ENCODE measurements around the gene HSD11B1. TPM values are rescaled to one million over a fixed set of nuclear protein-coding genes. Genes with fewer than 3 reads are reported as not detected.

Gene HSD11B1
- total RNA-seq, 1 donor from 2014 or later = not detected

DNA sequence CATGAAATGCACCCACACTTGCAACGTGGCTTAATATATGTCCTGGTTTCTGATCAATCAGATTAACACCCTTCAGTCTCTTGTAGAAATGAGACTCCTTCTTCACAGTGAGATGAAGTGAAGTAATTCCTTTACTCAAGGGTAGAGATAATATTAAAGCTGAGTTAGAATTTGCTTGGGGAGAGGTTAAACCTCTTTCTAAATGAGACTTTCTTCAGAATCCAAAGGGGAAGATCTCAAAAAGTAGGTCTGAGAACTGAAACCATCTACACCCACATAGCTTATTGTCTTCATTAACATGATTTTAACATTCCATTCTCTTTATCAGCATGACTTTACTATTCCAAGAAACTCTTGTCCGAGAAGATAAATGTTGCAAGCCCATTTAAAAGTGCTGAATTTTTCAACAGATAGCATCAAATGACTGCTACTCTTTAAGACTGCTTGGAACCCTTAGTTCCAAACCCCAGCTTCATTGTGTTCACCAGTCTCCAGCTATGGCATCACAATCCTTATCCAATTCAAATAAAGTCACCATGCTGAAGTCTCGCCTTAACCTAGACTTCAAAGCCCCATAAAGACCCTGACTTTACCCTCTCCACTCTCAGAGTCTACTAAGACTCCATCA lies 32.0 kb downstream of the HSD11B1 start:
- Mint-ChIP-seq H3K36me3 (ENCODE audit: unreplicated experiment) (no peaks in the 10 kb centered on the region), H3K27me3 (ENCODE audit: unreplicated experiment) (no peaks in the 10 kb centered on the region), H3K4me3 (ENCODE audit: unreplicated experiment) (no peak overlapping the region), H3K9me3 (ENCODE audit: unreplicated experiment) (no peaks in the 10 kb centered on the region), H3K27ac (ENCODE audit: unreplicated experiment) (no peak overlapping the region), H3K4me1 (ENCODE audit: low read depth, unreplicated experiment) (no peaks in the 10 kb centered on the region)
- no peak for DNase-seq
- TF ChIP-seq, protein P1, sequence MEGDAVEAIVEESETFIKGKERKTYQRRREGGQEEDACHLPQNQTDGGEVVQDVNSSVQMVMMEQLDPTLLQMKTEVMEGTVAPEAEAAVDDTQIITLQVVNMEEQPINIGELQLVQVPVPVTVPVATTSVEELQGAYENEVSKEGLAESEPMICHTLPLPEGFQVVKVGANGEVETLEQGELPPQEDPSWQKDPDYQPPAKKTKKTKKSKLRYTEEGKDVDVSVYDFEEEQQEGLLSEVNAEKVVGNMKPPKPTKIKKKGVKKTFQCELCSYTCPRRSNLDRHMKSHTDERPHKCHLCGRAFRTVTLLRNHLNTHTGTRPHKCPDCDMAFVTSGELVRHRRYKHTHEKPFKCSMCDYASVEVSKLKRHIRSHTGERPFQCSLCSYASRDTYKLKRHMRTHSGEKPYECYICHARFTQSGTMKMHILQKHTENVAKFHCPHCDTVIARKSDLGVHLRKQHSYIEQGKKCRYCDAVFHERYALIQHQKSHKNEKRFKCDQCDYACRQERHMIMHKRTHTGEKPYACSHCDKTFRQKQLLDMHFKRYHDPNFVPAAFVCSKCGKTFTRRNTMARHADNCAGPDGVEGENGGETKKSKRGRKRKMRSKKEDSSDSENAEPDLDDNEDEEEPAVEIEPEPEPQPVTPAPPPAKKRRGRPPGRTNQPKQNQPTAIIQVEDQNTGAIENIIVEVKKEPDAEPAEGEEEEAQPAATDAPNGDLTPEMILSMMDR (IDR thresholded peaks at IDR 0.05; ENCODE audit: partially characterized antibody, unreplicated experiment) = no peak

DNA sequence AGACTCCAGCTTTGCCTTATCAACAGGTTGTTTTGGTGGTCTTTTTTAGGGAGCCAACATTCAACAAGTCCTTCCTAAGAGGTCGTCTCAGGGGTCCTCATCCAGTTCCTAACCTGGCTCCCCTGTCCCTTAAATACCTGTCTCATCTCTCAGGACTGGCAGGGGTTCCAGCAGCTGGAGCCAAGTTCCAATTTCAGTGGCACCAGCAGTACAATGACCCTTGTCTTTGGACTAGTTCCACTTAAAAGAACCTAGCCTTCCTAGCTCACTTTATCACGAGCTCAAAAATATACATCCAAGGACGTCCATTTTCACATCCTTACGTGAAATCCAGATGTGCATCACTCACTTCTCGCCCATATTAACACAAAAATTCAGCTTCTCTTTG lies 32.5 kb downstream of the HSD11B1 start:
- TF ChIP-seq, protein P1 (IDR thresholded peaks at IDR 0.05; ENCODE audit: partially characterized antibody, unreplicated experiment) = no peak
- Mint-ChIP-seq H3K27ac (ENCODE audit: unreplicated experiment) (no peak overlapping the region), H3K4me1 (ENCODE audit: low read depth, unreplicated experiment) (no peaks in the 10 kb centered on the region), H3K4me3 (ENCODE audit: unreplicated experiment) (no peak overlapping the region), H3K27me3 (ENCODE audit: unreplicated experiment) (no peaks in the 10 kb centered on the region), H3K9me3 (ENCODE audit: unreplicated experiment) (no peaks in the 10 kb centered on the region), H3K36me3 (ENCODE audit: unreplicated experiment) (no peaks in the 10 kb centered on the region)
- no peak for DNase-seq

DNA sequence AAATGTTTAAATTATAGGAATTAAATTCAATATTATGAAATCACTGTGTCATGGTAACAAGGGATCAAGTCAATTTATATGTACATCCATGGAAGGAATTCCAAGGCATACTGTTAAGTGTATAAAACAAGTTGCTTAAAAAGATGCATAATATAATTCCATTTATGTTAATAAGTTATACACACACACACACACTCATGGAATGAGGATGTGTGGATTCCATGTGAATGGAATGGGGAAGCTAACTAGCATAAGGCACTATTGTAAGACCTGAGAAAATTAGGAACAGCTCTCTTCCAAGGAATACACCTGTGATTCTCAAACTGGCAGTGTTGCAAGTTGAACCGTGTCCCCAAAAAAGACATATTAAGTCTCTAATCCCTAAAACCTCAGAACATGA lies 33.6 kb downstream of the HSD11B1 start:
- Mint-ChIP-seq H3K9me3 (ENCODE audit: unreplicated experiment) (no peaks in the 10 kb centered on the region), H3K4me3 (ENCODE audit: unreplicated experiment) (no peak overlapping the region), H3K36me3 (ENCODE audit: unreplicated experiment) (no peaks in the 10 kb centered on the region), H3K27me3 (ENCODE audit: unreplicated experiment) (no peaks in the 10 kb centered on the region), H3K4me1 (ENCODE audit: low read depth, unreplicated experiment) (peaks cover 7% of the 10 kb centered on the region), H3K27ac (ENCODE audit: unreplicated experiment) (no peak overlapping the region)
- DNase-seq = no peak
- TF ChIP-seq, protein P1 (IDR thresholded peaks at IDR 0.05; ENCODE audit: partially characterized antibody, unreplicated experiment) = no peak

DNA sequence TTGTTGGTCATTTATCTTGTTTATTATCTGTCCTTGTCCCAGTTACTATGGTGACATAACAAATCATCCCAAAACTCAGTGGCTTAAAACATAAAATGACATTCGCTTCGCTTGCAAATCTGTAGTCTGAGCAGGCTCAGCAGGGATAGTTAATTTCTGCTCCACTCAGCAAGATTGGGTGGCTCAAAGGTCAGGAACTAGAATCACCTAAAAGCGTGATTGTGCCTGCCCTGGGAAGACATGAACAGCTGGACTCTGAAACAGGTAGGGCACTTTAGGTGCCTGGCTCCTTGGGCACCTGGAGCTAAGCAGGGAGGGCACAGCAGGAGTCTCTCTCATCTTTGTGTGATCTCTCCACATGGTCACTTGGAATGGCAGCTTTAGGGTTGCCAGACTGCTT lies 36.5 kb downstream of the HSD11B1 start:
- H3K4me3 Mint-ChIP-seq (ENCODE audit: unreplicated experiment) = no peak overlapping the region
- no peaks in the 10 kb centered on the region for H3K27me3 Mint-ChIP-seq (ENCODE audit: unreplicated experiment)
- H3K9me3 Mint-ChIP-seq (ENCODE audit: unreplicated experiment) = peaks cover 2% of the 10 kb centered on the region
- no peaks in the 10 kb centered on the region for H3K36me3 Mint-ChIP-seq (ENCODE audit: unreplicated experiment)
- H3K4me1 Mint-ChIP-seq (ENCODE audit: low read depth, unreplicated experiment) = peaks cover 9% of the 10 kb centered on the region
- TF ChIP-seq, protein P1 (IDR thresholded peaks at IDR 0.05; ENCODE audit: partially characterized antibody, unreplicated experiment) = no peak
- no peak overlapping the region for H3K27ac Mint-ChIP-seq (ENCODE audit: unreplicated experiment)
- DNase-seq = no peak

DNA sequence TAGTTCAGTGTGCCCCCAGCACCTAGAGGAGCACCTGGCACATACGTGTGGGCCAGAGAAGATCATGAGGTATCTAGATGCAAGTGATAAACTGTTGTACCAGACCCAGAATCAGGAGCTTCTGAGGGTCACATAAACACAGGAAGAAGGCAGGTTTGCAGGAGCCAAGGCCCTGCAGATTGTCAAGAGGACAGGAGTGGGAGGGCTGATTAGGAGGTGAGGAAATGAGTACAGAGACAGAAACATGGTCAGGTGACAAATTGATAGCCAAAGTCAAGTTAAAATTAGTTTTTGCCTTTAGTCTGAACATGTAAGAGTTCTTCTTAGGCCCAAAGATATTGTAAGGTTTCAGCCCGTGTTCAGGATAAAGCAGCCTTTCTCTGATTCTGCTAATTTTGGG lies 37.2 kb downstream of the HSD11B1 start:
- Mint-ChIP-seq H3K27ac (ENCODE audit: unreplicated experiment) (no peak overlapping the region), H3K4me3 (ENCODE audit: unreplicated experiment) (no peak overlapping the region), H3K27me3 (ENCODE audit: unreplicated experiment) (no peaks in the 10 kb centered on the region), H3K9me3 (ENCODE audit: unreplicated experiment) (peaks cover 2% of the 10 kb centered on the region), H3K4me1 (ENCODE audit: low read depth, unreplicated experiment) (peaks cover 14% of the 10 kb centered on the region), H3K36me3 (ENCODE audit: unreplicated experiment) (no peaks in the 10 kb centered on the region)
- DNase-seq = no peak
- TF ChIP-seq, protein P1 (IDR thresholded peaks at IDR 0.05; ENCODE audit: partially characterized antibody, unreplicated experiment) = no peak

All from glutamatergic neuron (in vitro differentiated cells).